CD4-positive, alpha-beta T cell treated with Interleukin-17A for 4 hours (primary cell): ENCODE results near the gene MPND.

Experiments
- DNase-seq: peaks from one replicate; pipeline ENCODE4 v3.0.0-alpha.2; 2020; ENCODE audit warnings: mixed read lengths

MPND gene, protein sequence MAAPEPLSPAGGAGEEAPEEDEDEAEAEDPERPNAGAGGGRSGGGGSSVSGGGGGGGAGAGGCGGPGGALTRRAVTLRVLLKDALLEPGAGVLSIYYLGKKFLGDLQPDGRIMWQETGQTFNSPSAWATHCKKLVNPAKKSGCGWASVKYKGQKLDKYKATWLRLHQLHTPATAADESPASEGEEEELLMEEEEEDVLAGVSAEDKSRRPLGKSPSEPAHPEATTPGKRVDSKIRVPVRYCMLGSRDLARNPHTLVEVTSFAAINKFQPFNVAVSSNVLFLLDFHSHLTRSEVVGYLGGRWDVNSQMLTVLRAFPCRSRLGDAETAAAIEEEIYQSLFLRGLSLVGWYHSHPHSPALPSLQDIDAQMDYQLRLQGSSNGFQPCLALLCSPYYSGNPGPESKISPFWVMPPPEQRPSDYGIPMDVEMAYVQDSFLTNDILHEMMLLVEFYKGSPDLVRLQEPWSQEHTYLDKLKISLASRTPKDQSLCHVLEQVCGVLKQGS

DNA sequence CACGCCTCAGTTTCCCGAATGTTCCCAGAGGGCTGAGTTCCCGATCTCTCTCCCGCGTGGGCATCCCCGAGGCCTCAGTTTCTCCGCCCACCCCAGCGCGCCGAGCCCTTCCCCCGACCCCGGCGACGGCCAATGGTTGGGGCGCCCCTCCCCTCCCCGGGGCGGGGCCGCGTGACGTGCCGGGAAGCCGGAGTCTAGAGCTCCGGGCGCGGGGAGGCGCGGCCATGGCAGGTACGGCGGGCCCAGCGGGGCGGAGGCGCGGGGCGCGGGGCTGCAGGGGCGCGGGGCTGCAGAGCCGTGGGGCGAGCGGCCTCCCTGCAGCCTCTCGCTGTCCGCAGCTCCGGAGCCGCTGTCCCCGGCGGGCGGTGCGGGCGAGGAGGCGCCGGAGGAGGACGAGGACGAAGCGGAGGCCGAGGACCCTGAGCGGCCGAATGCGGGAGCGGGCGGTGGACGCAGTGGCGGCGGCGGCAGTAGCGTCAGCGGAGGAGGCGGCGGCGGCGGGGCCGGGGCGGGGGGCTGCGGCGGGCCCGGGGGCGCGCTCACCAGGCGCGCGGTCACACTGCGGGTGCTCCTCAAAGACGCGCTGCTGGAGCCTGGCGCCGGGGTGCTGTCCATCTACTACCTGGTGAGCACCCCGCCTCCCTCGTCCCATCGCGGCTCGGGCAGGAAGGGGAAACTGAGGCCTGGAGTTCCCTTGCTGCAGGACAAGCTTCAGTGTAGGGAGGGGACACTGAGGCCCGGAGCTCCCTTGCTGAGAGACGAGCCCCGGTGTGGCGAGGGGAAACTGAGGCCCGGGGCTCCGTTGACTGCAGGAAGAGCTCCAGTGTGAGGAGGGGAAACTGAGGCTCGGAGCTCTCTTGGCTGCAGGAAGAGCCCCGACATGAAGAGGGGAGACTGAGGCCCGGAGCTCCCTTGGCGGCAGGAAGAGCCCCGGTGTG lies at the start of gene MPND:
Gene MPND, plus strand, starts transcription at position 193 of the 938 bp plus-strand sequence. Its CDS starts 32 bp downstream, at position 225.
- peak; percentile 96 for DNase-seq

DNA sequence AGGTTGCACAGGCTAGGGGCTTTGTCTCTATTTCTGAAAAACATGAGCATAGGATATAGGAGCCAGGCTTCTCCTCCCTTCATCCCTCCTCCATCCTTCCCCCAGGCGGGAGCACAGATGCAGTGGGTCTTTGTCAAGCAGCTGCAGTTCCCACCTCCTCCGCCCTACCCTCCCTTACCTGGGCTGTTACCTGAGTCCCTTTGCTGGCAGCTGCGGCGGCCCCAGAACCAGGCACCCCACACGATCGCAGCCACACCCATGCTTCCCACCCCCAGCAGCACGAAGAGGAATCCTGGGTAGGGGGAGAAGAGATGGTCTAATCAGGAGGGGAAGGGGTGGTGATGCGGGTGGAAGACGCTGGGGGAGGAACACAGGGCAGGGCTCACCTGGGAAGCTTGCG lies 49.0 kb upstream of the MPND start:
- no peak for DNase-seq

DNA sequence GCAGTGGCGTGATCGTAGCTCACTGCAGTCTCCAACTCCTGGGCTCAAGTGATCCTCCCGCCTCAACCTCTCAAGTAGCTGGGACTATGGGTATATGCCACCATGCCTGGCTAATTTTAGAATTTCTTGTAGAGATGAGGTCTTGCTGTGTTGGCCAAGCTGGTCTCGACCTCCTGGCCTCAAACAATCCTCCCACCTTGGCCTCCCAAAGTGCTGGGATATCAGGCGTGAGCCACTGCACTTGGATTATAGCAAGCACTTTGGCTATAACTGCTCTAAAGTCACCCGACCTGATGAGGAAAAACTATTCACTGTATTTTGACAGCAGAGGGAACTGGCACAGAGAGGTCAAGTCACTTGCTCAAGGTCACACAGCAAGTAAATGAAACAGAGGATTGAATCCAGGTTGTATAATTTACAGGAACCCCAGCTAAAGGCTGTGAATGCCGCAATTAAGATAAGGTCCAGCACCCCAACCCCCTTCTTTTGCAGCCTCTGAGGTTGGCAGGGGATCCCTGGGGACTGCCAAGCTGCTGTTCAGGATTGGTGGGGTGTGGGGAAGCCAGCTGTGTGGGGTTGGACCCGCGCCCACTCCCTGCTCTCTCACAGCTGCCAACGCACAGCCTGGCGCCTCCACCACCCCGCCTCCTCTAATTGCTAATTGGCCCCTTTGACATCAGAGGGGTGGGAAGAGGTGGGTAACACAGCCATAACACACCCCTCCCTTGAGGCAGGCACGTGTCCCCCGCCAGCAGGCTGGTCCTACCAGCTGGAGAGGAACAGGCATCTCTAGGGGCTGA lies 47.2 kb upstream of the MPND start:
- DNase-seq, result no peak

DNA sequence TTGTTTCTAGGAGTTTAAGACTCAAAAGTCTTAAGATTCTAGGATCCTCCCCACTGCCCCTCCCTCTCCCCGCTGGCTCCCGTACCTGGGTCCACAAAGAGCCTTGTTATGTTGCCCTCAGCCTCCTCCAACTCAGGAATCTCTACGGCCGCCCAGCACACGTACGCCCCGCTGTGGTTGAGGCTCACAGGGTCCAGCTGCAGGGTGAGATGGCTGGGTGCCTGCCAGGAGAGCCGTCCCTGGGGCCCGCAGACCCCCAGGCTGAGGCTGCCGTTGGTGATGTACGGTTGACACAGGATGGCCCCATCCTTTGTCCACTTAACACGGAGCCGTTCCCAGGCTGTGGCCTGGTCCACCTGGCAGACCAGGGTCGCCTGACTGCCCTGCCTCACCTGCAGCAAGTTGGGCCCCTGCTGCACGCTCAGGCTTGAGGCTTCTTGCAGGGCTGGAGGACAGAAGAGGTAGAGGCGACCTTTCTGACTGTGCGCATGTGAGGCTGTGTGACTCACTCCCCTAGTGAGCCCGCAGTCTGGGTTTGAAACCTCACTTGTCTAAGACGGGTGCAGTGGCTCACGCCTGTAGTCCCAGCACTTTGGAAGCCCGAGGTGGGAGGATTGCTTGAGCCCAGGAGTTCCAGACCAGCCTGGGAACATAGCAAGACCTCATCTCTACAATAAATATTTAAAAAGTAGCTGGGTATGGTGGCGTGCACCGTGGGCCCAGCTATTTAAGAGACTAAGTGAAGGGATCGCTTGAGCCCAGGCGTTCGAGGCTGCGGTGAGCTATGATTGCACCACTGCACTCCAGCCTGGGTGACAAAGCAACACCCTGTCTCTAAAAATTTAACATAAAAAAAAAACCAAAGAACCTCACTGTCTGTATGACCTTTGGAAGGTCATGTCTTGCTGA lies 45.2 kb upstream of the MPND start:
- peak; percentile 47 for DNase-seq

DNA sequence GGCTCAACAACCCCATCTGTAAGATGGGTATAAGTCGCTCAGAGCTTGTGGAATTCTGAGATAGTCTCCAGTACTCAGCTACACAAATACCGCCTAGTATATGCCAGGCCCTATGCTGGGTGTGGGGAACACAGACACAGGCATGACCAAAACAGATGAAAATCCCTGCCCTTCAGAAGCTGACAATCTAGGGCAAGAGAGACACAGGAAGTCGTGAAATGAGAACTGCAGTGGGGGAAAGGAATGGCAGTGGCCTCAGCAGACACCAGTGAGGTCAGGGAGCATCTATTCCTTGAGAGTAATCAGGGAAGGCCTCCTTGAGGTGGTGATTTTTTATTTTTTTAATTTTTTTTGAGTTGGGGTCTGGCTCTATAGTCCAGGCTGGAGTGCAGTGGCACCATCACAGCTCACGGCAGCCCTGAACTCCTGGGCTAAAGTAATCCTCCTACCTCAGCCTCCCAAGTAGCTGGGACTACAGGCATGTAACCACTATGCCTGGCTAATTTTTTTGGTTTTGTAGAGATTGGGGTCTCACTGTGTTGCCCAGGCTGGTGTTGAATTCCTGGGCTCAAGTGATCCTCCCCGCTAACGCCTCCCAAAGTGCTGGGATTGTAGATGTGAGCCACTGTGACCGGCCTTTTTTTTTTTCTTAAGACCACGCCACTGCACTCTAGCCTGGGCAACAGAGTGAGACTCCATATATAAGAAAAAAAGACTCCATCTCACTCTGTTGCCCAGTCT lies 44.4 kb upstream of the MPND start:
- no peak for DNase-seq

DNA sequence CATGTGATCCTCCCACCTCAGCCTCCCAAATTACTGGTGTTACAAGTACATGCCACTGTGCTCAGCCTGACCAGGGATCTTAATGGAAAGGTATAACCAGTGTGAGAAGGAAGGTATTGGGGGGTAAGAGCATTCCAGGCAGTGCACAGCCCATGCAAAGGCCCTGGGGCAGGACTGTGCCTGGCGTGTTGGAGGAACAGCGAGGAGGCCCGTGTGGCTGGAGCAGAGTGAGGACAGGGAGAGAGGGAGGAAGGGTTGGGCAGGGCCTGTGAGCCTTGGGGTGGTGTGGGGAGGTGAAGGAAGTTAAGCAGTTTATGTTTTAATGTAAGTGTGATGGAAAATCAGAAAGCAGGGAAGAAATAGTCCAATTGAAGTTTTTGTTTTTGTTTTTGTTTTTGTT lies 42.8 kb upstream of the MPND start:
- no peak for DNase-seq

DNA sequence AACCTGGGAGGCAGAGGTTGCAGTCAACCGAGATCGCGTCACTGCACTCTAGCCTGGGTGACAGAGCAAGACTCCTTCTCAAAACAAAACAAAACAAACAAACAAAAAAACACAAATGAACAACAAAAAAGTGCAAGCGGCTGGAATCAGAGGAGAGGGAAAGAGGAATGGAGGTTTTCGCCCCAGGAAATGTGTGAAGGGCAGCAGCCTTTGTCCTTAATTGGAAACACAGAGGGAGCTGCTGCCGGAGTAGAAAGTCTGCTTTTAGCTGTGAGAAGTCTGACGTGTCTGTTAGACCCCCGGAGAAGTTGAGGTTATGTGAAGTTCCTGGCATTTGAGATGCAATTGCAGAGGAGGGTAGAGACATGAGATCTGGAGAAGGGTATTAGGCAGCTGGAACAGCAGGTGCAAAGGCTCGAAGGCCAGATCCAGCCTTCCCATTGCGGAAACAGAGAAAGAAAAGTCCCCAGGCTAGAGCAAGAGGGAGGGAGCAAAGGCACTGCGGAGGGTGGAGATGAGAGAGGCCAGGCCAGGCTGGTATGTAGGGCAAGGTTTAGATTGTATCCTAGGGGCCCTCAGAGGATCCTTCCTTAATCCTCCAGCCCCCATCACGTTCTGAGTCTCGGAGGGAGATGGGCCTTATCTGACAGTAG lies 41.6 kb upstream of the MPND start:
- peak; percentile 23 for DNase-seq

DNA sequence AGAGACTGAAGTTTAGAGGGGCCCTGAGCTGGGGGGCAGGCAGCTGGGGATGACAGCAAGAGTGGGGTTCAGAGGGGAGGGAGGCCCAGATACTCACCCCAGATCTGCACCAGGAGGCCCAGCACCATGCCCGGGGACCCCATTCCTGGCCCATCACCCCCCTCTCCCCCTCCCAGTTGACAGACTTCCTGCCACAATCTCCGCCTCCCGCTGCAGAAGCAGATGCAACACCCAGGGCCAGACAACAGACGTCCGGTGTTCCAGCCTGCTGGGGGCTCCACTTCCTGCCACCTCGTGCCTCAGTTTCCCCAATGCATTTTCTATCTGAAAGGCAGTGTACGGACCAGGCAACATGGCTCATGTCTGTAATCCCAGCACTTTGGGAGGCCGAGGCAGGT lies 41.1 kb upstream of the MPND start, which contains the start of gene TMIGD2:
Gene TMIGD2, minus strand, starts transcription at position 147 of the 398 bp plus-strand sequence. Its CDS starts 4 bp downstream, at position 143.
- peak; percentile 71 for DNase-seq

DNA sequence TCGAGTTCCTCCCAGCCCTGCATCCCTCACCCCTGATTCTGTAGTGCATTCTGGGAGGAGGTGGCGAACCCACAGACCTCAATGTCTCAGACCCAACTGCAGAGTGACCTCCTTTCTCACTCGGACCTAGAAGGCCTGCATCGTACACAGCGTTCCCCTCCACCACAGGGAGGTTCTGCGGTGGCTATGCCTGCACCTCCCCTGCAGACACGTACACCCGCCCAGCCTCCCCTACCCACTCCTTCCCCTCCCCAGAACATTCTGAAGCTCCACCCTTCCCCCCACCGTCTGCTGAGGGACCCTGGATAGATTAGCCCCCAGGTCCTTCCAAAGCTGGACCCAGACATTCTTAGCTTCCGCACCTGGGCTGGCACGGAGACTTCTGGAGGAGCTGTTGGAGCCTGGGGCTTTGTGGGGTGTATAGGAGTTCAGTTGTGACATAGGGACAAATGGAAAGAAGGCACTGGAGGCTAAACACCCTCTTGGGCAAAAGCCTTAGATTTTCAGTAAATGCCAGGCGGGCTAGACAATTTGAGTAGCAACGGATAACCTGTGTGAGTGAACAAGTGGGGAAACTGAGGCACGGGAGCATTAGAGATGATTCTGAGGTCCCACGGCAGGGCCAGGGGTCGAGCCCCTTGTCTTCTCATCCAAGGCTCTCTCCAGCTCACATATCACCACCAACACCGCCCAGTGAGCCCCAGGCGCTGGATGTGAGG lies 39.4 kb upstream of the MPND start:
- DNase-seq, result peak; percentile 29

DNA sequence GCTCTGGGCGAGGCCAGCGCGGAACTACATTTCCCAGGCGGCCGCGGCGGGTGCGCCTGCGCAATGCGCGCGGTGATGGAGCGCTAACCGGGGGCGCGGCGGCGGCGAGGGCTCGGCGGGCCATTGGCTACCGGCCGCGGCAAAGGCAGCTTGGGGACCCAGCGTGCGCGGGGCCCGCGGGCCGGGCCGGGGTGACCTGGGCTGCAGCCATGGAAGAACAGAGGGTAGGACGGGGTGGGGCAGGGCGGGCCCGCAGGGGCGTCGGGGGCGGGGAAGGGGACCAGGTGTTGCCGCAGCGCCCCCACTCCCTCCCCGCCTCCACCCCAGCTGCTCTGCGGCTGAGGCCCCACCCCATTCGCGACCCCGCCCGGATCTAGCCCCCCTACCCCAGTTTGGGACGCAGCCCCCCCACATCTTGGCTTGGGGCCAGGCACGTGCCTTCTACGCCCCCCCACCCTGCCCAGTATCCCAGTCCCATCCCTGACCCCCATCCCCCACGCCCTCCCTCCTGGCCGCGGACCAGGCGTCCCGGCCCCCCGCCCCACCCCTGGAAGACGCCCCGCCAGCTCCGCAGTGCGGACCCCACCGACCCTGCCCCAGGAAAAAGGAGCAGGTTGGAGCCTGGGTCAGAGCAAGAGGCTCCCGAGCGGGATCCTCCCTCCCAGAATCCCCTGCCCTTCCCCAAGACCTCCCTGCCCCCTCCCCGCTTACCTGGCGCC lies 38.7 kb upstream of the MPND start, which contains the start of gene FSD1:
Gene FSD1, plus strand, starts transcription at position 61 of the 719 bp plus-strand sequence. Its CDS starts 149 bp downstream, at position 210.
- DNase-seq, result peak; percentile 79

DNA sequence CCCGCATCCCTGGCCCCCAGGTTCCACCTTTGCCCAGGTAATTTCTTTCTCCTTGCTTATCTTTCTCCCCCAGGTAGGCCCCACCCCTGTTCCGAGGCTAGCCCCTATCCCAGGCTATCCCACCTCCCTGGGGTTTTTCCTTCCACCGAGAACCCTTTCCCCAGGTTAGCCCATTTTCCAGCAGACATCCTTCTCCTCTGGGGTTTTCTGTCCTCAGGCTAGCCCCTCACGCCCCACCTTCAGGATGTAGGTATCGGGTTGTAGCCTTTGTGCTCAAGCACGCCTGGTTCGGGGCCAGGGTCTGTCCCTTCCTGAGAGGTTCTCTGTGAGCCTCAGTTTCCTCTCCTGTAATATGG lies 38.1 kb upstream of the MPND start:
- DNase-seq, result no peak

DNA sequence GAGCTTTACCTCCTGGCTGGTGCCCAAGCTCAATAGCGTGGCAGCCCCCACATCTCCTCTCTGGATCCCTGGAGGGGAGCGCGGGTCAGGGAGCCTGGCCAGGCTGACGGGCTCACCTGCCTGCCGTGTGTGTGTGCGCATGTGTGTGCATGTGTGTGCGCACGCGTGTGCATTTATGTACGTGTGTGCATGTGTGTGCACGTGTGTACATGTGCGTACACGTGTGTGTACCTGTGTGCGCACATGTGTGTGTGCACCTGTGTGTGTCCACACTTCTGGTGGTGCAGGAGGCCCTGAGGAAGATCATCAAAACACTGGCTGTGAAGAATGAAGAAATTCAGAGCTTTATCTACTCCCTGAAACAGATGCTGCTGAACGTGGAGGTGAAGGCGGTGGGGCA lies 37.7 kb upstream of the MPND start:
- DNase-seq, result no peak

DNA sequence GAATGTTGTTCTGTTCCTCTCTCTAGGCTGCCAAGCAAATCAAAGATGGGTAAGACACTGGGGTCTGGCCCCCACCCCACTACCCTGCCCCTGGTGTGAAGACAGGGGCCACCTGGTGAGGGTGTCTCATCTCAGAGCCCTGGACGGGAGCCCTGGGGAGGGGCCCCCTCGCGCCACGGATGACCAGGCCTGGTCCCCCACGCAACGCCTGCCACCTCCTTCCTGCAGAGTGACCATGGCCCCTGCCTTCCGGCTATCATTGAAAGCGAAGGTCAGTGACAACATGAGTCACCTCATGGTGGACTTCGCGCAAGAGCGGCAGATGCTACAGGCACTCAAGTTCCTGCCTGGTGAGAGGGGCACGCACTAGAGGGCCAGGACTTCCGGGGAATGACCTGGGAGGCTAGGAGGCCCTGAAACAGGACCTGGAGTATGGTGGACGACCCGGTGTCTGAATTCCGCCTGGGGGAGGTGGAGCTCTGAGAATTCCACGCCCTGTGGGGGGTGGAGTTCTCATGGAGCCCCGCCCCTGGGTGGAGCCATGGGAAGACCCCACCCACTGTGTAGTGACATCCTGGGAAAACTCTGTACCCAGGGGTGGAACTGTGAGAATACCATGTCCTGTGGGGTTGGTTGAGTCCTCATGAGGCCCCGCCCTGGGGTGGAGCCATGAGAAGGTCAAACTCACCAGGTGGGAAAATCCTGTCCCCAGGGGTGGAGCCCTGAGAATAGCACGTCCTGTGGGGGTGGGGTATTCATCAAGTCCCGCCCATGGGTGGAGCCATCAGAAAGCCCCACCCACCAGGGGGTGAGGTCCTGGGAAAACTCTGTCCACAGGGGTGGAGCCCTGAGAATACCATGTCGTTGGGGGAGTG lies 32.9 kb upstream of the MPND start:
- no peak for DNase-seq

DNA sequence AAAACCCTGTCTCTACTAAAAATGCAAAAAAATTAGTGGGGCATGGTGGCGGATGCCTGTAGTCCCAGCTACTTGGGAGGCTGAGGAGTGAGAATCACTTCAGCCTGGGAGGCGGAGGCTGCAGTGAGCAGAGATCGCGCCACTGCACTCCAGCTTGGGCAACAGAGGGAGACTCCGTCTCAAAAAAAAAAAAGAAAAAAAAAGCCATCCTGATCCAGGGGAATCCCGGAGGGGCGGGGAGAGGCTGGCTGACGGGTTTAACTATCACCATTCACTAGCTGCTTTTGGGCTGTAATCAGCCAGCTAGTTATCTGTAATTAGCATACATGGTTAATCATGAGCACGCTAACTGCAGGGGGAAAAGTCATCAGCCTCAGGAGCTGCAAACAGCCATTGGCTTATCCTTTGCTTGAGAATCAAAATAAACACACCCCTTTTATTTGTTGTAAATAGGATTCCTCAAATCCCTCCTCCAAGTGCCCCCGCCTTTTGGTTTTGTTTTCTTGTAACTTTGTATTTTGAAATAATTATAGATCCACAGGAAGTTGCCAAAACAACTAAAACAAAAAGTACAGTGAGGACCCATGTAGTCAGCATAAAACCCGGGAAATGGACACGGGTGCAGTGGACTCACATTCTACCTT lies 29.4 kb upstream of the MPND start:
- no peak for DNase-seq

DNA sequence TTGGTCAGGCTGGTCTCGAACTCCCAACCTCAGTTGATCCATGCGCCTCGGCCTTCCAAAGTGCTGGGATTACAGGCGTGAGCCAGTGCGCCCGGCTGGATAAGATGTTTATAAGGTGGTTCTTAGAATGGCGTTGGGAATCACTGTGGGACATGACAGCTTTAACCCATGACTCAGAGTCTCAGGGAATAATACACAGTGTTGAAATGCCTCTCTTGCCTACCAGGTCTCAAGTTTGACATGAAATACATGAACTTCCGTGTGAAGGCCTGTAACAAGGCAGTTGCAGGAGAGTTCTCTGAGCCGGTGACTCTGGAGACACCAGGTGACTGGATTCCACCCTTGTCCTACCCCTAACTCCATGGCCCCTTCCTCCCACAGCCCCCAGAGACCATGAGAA lies 26.4 kb upstream of the MPND start:
- no peak for DNase-seq

DNA sequence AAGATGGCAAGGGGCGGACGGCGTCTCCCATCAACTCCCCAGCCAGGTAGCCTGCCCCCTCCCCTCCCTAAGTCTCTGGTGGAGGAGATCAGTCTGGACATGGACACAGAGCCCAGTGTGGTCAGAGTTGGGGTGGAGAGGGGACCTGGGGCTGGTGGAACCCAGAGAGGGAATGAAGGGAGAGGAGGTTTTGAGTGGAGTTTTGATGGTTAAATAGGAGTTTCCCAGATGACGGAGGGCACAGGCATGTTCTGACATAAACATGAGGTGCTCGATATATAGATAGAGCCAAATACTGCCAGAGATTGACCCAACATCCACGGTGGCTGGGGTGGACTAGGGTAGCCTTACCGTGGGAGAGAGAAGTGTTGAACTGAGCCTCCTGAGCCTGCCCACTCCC lies 24.9 kb upstream of the MPND start:
- DNase-seq, result no peak

DNA sequence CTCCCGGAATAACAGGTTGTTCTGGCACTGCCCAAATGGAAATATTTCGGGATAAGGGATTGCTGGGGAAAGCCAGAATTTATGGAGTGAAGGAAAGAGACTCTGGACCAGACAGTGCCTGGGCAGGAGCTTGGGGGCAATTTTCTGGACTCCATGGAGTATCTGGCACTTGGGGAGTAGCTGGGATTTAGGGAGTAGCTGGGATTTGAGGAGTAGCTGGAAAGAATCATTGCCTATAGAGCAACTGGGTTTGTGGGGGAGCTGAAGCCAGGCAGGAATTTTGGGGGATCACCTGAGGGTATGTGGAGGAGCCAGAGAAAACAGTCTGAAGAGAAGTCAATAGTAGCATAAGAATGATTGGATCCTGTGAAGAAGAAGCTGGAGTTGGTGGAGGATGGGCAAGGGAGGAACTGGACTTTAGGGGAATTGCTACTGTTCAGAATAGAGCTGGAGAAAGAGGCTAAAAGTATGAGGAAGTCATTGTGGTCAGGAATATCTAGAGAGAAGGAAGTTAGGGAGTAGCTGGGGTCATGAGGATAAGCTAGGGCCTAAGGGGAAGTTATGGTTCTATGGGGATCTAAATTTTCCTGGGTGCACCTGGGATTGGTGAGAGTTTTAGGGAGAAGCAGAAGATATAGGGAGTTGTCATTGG lies 24.2 kb upstream of the MPND start:
- no peak for DNase-seq
